Activated CD4-positive, alpha-beta T cell treated with anti-CD3 and anti-CD28 coated beads for 24 hours (primary cell): ENCODE data around the gene IFNAR2.

Experiments
- DNase-seq, 2 donors: peaks; one replicate each; pipeline ENCODE4 v3.0.0-alpha.2; 2020; ENCODE audit warnings: low read depth in 2 of 2

Gene IFNAR2

DNA sequence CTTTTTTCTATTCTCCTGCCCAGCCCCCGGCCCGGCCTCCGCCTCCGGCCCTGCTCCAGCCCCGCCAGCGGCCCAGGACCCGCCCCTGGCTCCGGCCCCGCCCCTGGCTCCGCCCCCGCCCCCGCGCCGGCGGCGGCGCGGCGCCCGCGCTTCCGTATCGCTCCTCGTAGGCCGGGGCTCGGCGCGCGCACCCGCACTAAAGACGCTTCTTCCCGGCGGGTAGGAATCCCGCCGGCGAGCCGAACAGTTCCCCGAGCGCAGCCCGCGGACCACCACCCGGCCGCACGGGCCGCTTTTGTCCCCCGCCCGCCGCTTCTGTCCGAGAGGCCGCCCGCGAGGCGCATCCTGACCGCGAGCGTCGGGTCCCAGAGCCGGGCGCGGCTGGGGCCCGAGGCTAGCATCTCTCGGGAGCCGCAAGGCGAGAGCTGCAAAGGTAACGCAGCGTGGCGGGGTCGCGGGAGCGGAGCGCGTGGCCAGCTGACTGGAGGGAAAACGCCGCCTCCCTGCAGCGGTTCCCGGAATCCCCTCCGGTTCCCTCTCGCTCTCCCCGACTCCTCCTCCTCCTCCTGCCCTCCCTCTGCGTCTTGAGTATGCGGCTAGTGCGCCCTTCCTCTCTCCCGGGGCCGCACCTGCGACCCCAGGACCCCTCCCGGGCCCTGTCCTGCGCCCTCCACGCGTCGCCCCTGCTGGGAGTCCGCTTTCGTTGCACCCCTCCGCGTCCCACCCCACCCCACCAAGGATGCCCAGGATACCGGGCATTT lies at the start of gene IFNAR2:
Gene IFNAR2 (plus strand): TSS at position 155 of the 761 bp plus-strand sequence. CDS start 11,985 bp downstream, outside the sequence.
- peak; percentile 58 to 59 for DNase-seq

DNA sequence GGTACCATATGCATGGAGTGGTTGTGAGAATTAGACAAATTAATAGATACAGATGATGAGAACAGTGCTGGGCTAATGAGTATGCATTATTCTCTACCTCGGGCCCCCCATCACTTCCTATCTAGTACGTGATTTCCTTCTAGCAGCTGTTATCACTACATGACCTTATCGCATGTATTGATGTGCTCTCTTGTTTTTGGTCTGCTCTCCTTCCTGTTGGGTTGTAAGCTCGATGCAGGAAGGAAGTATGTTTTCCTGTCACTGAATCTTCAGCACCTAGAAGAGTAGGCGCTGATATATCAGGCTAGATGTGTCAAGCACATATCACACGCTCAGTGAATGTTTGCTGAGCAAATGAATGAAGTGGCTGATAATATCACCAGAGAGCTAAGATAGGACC lies 43.9 kb upstream of the IFNAR2 start:
- DNase-seq, result no peak

DNA sequence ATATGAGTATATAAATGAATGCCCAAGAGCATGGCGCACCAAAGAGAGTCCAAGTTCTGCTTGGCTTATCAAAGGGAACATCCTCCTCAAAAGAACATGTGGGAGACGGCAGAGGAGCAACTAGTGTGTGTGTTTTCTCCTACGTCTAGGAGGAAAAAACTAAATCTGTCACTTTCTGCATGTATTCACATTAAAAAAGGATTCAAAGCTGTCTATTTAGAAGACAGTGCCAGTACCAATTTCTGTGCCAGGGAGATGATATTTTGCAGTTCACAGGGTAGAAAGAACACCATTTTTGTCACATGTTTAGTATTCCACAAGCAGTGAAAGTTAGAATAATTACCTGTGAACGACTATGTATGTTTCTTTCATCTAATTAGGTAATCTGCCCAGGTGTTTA lies 42.5 kb upstream of the IFNAR2 start:
- DNase-seq, result no peak

- no peak for DNase-seq
These were observed 40.5 kb upstream of the IFNAR2 start for GRCh38 chr21:33189237-33189636.

- no peak for DNase-seq
These were observed 39.9 kb upstream of the IFNAR2 start for GRCh38 chr21:33189824-33190223.

DNA sequence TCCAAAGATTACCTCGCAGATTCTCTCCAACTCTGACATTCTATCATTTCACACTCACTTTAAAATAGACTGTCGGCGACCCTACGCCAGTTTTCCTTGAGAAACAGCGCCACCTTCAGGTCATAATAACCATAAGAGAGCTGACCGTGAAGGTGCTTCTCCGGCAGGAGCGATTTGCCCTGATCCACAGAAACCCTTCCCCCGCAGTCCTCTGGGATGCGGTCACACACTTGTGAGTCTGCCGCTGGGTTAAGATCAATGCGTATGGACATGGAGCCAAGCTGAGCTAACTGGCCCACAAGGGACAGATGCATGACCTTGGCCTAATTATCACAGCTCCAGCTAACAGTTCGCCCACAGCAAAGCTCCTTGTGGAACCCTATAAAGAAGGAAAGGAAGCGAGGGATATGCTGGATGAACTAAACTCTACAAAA lies 32.8 kb upstream of the IFNAR2 start:
- peak; percentile 28 to 43 for DNase-seq

GRCh38 chr21:33197496-33197895 lies 32.2 kb upstream of the IFNAR2 start:
- DNase-seq, result no peak

DNA sequence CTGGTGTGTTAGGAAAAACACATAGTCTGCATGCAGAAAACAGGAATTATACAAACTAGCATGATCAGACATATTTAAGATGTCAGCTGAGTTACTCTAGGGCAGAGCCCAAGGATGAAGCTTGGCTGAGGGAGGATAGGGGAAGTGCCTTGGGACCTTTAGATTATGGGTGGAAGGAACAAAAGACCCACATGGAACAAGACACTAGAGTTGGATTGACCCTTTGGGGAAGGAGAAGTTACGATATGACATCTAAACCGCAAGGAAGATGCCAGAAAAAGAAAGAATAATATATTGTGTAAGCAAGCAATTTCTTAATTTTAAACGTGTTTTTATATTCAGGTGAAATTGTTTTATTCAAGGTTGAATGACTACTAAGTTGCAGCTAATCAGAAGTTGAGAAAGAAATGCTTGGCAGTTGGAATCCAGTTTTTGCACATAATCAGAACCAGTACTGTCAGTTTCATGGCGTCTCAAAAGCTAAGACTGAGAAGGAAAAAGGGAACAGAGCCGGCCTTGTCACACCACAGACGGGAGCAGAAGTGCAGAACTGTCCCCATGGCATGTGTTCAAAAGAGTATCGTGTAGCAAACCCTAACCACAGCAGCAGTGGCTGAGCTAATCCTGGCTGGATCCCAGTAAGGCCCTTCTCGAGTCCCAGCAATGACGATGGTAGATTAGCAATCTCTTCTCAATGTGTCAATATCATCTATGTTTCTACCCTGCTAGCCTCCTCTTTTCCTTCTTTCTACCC lies 31.2 kb upstream of the IFNAR2 start:
- no peak for DNase-seq

GRCh38 chr21:33199100-33199464 lies 30.7 kb upstream of the IFNAR2 start:
- DNase-seq, result no peak

GRCh38 chr21:33199516-33200217 lies 30.1 kb upstream of the IFNAR2 start:
- peak; percentile 65 to 79 for DNase-seq

DNA sequence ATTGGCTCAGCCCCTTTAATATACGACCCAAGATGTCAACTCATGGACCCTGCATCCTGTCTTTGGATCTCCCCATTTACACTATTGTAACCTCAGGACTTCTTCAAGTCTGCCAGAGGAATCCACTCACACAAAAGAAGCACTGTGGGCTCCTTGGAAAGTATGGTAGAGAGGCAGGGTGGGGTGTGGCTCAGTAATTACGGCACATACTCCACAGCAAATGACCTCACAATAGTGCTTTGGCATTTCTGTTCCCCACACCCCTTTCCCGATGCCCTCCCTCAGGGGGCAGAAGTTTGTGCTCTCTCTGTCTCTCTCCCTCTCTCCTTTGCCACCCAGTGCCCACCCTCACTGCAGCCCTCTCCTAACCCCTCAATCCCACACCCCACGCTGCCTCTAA lies 27.8 kb upstream of the IFNAR2 start:
- DNase-seq, result no peak

GRCh38 chr21:33202464-33203363 lies 27.0 kb upstream of the IFNAR2 start:
- no peak for DNase-seq

DNA sequence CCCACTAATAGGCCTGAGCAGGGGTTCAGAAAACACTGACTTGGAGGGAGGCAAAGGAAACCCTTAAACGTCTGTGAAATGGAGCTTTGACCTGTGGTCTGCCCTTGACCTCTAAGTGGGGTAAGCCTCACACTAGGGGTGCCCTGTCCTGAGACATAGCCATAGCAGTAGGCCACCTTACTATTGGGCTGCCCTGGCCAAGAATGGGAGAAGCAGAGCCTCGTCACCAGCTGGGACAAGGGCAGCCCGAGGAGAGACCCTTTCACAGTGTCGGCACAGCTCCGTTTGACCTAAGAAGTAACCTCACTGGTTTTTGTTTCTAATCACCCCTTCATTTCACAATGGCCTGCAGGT lies 26.4 kb upstream of the IFNAR2 start:
- DNase-seq, result no peak

GRCh38 chr21:33205476-33205875 lies 24.3 kb upstream of the IFNAR2 start:
- DNase-seq, result no peak

DNA sequence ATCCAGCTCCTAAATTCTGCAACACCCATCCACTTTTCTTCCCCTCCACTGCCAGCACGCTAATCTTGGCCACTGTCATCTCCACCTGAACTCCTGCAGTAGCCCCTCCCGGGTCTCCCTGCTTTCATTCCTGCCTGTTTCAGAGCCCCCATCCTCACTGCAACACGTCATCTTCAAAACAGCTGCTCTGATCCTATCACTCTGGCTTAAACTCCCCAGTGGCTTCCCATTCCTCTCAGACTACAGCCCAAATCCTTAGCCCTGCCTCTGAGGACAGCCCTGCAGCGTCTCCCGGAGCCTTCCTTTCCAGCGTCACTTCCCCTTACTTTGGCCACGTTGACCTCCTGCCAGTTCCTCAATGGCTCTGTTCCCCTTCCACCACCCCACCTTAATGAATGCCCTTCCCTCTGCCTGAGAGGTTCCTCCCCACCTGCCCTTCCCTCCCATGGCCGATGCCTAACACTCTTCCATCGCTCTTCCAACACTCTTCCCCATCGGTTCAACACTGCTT lies 22.9 kb upstream of the IFNAR2 start:
- no peak for DNase-seq

DNA sequence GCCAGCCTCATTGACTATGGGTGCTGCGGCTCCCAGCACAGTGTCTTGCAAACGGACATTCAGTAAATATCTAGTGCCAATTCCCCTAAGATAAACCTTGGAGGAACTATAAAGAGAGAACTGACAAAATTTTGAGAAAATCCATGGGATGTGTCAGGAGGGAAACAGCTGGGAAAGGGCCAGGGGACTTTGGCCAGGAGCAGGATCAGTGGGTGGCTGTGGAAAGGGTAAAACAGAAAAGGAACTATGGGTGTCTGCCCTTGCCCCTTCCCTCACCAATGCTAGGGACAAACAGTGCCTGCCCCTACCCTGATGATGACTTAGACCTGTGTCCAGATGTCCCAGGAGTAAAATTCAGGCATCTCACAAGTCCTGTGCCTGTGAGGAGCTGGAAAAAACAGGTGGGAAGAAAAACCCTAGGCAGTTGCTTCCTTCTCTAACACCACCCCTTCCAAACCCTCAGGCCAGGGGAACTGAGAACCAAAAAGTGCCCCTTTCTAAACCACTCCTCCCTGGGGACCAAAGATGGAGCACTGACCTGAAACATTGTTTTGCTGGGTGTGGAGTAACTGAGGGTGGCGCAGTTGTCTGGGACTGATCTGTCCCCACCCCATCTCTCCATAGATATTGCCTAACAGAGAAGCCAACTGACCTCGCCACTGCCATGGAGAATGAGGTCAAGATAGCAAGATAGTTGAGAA lies 22.1 kb upstream of the IFNAR2 start:
- no peak for DNase-seq

DNA sequence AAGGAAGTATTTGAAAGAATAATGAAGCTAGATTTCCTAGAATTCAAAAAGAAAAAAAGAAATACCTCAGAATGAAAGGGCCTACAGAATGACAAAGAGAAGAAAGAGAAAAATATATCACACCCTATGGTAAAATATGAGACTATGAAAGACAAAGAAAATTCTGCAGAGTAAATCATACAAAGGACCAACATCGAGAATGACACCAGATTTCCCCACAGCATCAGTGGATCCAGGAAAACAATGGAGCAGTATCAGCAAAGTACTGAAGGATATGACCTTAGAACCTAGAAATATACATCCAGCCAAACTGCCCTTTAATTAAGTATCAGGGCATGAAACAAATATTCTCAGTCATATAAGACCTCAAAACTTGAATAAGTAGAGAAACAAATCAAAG lies 21.2 kb upstream of the IFNAR2 start:
- DNase-seq, result no peak

DNA sequence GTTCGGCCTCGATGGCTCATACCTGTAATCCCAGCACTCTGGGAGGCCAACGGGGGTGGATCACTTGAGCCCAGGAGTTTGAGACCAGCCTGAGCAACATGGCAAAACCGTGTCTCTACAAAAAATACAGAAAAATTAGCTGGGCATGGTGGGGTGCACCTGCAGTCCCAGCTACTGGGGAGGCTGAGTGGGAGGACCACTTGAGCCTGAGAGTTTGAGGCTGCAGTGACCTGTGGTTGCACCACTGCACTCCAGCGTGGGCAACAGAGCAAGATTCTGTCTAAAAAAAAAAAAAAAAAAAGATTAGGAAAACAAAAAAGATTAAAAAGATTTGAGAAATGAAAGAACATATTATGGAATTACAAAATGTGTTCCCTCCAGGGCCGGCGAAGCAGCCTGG lies 18.4 kb upstream of the IFNAR2 start:
- no peak for DNase-seq

DNA sequence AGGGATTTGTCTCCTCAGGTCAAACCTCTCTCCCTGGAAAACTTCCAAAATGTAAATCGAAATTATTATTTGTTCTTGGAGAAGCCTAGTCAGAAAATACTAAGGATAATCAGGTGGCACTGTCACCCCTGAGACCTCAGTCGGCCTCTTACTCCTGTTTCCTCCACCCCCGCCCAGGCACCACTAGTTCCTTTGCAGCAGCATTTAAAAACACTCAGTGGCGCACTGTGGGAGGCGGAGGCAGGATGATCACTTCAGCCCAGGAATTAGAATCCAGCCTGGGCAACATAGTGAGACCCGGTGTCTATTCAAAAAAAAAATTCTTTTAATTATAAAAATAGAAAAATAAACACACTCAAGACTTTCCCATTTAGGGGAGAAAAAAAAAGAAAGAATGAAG lies 18.0 kb upstream of the IFNAR2 start:
- no peak for DNase-seq

DNA sequence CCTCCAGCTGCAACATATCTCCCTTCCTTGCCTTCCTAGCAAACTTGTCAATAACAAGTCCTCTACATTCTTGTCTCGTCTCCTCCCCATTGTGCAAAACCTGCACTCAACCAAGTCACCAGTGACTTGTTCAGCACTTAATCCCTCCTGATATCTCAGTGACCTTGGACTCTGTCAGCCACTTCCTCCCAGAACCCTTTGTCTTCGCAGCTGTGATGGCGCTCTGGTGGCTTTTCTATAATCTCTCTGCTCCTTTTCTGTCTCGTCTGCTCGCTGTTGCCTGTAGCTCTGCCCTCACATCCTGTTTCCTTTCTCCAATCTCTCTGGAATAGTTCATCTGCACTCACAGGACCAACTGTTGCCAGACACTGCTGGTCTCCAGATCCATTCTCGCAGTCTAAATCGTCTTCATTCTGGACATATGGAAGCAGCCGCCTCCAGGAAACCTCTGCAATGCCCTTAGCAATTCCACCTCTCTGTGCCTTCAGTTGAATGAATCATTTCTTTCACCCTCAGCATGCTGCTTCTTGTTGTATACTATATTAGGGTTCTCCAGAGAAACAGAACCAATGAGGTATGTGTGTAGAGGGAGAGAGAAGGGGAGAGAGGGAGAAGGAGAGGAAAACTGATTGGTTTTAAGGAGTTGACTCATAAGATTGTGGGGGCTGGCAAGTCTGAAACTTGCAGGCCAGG lies 17.4 kb upstream of the IFNAR2 start:
- no peak for DNase-seq
